GM10847 (cell line): Measurements from ENCODE around the gene OSGEP.

Source experiments
- POLR2A ChIP-seq: IDR thresholded peaks from 2 replicates; pipeline ENCODE4 v1.6.1; 2011; ENCODE audit not compliant: insufficient read length; ENCODE audit errors: extremely low read depth

The OSGEP gene

DNA sequence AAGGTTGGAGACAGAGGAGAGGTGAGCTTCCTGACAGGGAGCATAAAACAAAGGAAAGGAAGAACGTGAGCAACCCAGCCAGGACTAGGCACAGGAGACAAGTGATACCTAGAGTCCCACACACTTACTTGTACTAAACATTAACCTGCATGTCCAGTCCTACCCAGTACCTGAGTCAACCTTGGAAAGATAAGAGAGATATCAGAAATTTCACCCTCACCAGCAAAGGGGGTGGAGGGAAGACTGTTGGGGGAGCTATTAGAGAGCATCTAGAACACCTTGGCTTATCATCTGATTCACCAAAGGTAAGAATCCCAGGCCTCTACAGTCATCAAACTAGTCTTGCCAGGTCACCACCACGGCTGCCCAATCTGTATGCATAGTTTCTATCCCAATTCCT is 29.8 kb downstream of the OSGEP start:
- TF ChIP-seq POLR2A, result no peak

GRCh38 chr14:20422886-20423285 is 31.7 kb downstream of the OSGEP start:
- no peak for TF ChIP-seq POLR2A

DNA sequence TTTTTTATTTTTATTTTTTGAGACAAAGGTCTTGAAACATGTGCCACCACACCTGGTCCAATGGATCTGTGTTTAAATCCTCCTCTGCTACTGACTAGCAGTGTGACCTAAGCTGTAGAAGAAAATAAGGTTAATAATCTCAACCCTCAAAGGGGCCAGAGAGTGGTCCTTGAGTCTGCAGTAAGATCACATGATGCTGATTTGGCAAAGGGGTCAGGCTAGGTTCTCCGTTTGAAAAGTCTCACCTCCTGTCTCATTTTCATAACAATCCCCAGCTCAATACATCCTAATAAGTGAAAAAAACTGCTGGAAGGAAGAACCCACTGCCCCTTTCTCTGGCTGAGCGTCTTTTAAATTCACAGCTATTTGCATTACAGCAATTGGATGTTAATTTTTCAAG is 33.3 kb downstream of the OSGEP start:
- TF ChIP-seq POLR2A, result no peak

GRCh38 chr14:20419419-20419818 is 35.2 kb downstream of the OSGEP start:
- no peak for TF ChIP-seq POLR2A

- no peak for TF ChIP-seq POLR2A
Measured at GRCh38 chr14:20418501-20418909, 36.1 kb downstream of the OSGEP start.

GRCh38 chr14:20417250-20418186 is 37.1 kb downstream of the OSGEP start:
- no peak for TF ChIP-seq POLR2A

- TF ChIP-seq POLR2A, result no peak
Measured at GRCh38 chr14:20416223-20416622, 38.4 kb downstream of the OSGEP start.

- TF ChIP-seq POLR2A, result no peak
Measured at GRCh38 chr14:20415782-20416206, 38.8 kb downstream of the OSGEP start.

- no peak for TF ChIP-seq POLR2A
Measured at GRCh38 chr14:20413744-20414082, 40.9 kb downstream of the OSGEP start.

DNA sequence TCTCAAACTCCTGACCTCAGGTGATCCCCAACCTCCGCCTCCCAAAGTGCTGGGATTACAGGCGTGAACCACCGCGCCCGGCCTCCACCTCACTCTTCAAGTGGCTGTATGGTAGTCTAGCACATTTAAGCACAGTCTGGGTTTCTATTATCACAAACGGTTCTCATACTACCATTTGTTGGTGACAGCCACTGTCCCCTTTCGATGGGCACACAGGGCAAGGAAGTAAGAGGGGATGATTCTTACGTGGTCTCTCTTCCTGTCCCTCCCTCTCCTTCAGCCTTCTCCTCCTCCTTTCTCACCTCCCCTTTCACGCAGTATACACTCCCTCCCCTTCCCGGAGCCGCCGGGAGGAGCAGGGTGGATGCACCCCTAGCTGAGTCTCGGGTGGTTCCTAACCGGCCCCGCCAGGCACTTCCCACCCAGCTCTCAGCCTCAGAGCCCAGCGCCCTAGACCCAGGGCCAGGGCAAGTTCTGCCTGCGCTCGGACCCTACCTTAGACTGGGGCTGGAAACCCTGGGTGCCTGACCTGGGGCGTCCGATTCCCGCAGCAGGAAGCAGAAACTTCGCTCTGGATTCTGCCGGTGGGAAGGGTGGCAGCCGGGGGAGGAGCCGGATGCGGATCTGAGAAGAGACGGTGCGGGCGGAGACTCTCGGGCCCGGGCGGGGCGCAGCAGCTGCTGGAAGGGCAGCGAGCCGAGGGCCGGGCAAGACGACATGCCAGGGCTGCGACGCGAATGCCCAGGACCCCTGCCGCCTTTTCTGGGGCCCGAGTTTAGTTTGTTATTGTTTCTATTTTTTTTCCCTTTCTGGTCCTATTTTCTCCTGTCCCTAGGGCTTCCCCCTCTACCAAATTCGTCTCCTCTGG is 41.5 kb downstream of the OSGEP start, which contains the start of gene TEP1:
Gene TEP1, minus strand, starts transcription at position 626 of the 868 bp plus-strand sequence. CDS start 5,062 bp downstream, outside the sequence.
- TF ChIP-seq POLR2A, result peak; percentile 56

- TF ChIP-seq POLR2A, result no peak
Measured at GRCh38 chr14:20412411-20412810, 42.2 kb downstream of the OSGEP start.

GRCh38 chr14:20409226-20409625 is 45.4 kb downstream of the OSGEP start:
- TF ChIP-seq POLR2A, result no peak

DNA sequence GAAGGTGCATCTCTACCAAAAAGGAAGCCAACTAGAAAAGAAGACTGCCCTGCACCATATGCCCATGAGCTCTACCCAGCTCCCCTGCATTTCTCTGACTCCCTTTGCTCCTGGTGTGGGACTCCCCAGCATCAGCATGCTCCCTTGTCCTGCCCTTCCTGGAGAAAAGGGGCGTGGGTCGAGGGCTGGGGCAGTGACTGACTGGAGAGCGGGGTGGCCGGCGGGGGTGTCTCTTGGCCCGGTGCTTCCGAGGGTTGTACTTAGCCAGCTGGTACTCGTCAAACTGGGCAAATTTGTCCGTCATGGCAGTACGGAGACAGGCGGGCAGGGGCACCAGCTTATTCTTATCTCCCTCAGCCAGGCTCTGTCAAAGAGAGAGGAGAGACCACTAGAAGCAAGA is 51.1 kb downstream of the OSGEP start:
- no peak for TF ChIP-seq POLR2A

GRCh38 chr14:20400965-20401593 is 53.5 kb downstream of the OSGEP start:
- TF ChIP-seq POLR2A, result no peak

GRCh38 chr14:20400589-20400964 is 54.0 kb downstream of the OSGEP start:
- TF ChIP-seq POLR2A, result no peak

- TF ChIP-seq POLR2A, result no peak
Measured at GRCh38 chr14:20397511-20397910, 57.1 kb downstream of the OSGEP start.
